ENCODE results near the gene TNFAIP8.

TNFAIP8 gene

GRCh38 chr5:119385536-119386128 lies 29.8 kb downstream of the TNFAIP8 start:
- H3K4me1 Mint-ChIP-seq, result peaks cover 79% of the 10 kb centered on the region
- DNase-seq (ENCODE audit: low spot score in 2 of 2) (no peak), ATAC-seq (no peak)
- peak overlapping the region; percentile 21 for H3K4me3 Mint-ChIP-seq
- no peaks in the 10 kb centered on the region for H3K9me3 Mint-ChIP-seq
- H3K27ac Mint-ChIP-seq, result peak overlapping the region; percentile 81
- H3K36me3 Mint-ChIP-seq, result peaks cover 100% of the 10 kb centered on the region

- ATAC-seq, result no peak
- H3K4me1 Mint-ChIP-seq, result peaks cover 90% of the 10 kb centered on the region
- peaks cover 100% of the 10 kb centered on the region for H3K36me3 Mint-ChIP-seq
- H3K9me3 Mint-ChIP-seq, result no peaks in the 10 kb centered on the region
- H3K4me3 Mint-ChIP-seq, result no peak overlapping the region
- peak overlapping the region; percentile 81 for H3K27ac Mint-ChIP-seq
- no peak for DNase-seq (ENCODE audit: low spot score in 2 of 2)
These were observed 31.0 kb downstream of the TNFAIP8 start for GRCh38 chr5:119386596-119387344.

GRCh38 chr5:119387945-119388618 lies 32.3 kb downstream of the TNFAIP8 start:
- Mint-ChIP-seq H3K4me3 (peak overlapping the region; percentile 22), H3K27ac (peak overlapping the region; percentile 51), H3K36me3 (peaks cover 100% of the 10 kb centered on the region), H3K9me3 (no peaks in the 10 kb centered on the region), H3K4me1 (peaks cover 92% of the 10 kb centered on the region)
- DNase-seq (ENCODE audit: low spot score in 2 of 2) (no peak), ATAC-seq (no peak)

GRCh38 chr5:119388619-119389190 lies 32.9 kb downstream of the TNFAIP8 start:
- peak overlapping the region; percentile 51 for H3K27ac Mint-ChIP-seq
- peaks cover 100% of the 10 kb centered on the region for H3K36me3 Mint-ChIP-seq
- ATAC-seq, result no peak

GRCh38 chr5:119389288-119390030 lies 33.6 kb downstream of the TNFAIP8 start:
- ATAC-seq (peak; percentile 53), DNase-seq (ENCODE audit: low spot score in 2 of 2) (no peak)
- H3K36me3 Mint-ChIP-seq, result peaks cover 100% of the 10 kb centered on the region
- H3K9me3 Mint-ChIP-seq, result no peaks in the 10 kb centered on the region
- H3K4me3 Mint-ChIP-seq, result peak overlapping the region; percentile 22
- peaks cover 90% of the 10 kb centered on the region for H3K4me1 Mint-ChIP-seq
- H3K27ac Mint-ChIP-seq, result peak overlapping the region; percentile 51

More at GRCh38 chr5:119388619-119389190, 32.9 kb downstream of the TNFAIP8 start:
- H3K4me3 Mint-ChIP-seq, result peak overlapping the region; percentile 22
- H3K9me3 Mint-ChIP-seq, result no peaks in the 10 kb centered on the region
- peaks cover 92% of the 10 kb centered on the region for H3K4me1 Mint-ChIP-seq
- no peak for DNase-seq (ENCODE audit: low spot score in 2 of 2)

- Mint-ChIP-seq H3K27ac (peak overlapping the region; percentile 51), H3K36me3 (peaks cover 100% of the 10 kb centered on the region), H3K4me1 (peaks cover 90% of the 10 kb centered on the region), H3K4me3 (no peak overlapping the region), H3K9me3 (no peaks in the 10 kb centered on the region)
- no peak for DNase-seq (ENCODE audit: low spot score in 2 of 2)
- no peak for ATAC-seq
These were observed 34.6 kb downstream of the TNFAIP8 start for GRCh38 chr5:119390404-119390803.

- peaks cover 98% of the 10 kb centered on the region for H3K36me3 Mint-ChIP-seq
- peak overlapping the region; percentile 56 for H3K4me3 Mint-ChIP-seq
- no peaks in the 10 kb centered on the region for H3K9me3 Mint-ChIP-seq
- peak overlapping the region; percentile 89 for H3K27ac Mint-ChIP-seq
- ATAC-seq (no peak), DNase-seq (ENCODE audit: low spot score in 2 of 2) (no peak)
- H3K4me1 Mint-ChIP-seq, result peaks cover 84% of the 10 kb centered on the region
These were observed 37.4 kb downstream of the TNFAIP8 start for GRCh38 chr5:119393201-119393691.

GRCh38 chr5:119393746-119394145 lies 37.9 kb downstream of the TNFAIP8 start:
- DNase-seq (ENCODE audit: low spot score in 2 of 2) (no peak), ATAC-seq (peak; percentile 3)
- Mint-ChIP-seq H3K9me3 (no peaks in the 10 kb centered on the region), H3K36me3 (peaks cover 98% of the 10 kb centered on the region), H3K4me1 (peaks cover 81% of the 10 kb centered on the region), H3K27ac (peak overlapping the region; percentile 89), H3K4me3 (peak overlapping the region; percentile 56)

- H3K4me1 Mint-ChIP-seq, result peaks cover 76% of the 10 kb centered on the region
- no peaks in the 10 kb centered on the region for H3K9me3 Mint-ChIP-seq
- H3K4me3 Mint-ChIP-seq, result peak overlapping the region; percentile 56
- peaks cover 96% of the 10 kb centered on the region for H3K36me3 Mint-ChIP-seq
- peak in 1 of 2 donors; percentile 67 for DNase-seq (ENCODE audit: low spot score in 2 of 2)
- peak; percentile 56 for ATAC-seq
- H3K27ac Mint-ChIP-seq, result peak overlapping the region; percentile 89
These were observed 39.4 kb downstream of the TNFAIP8 start for GRCh38 chr5:119395080-119395836.

- H3K9me3 Mint-ChIP-seq, result no peaks in the 10 kb centered on the region
- H3K4me1 Mint-ChIP-seq, result peaks cover 72% of the 10 kb centered on the region
- peak overlapping the region; percentile 89 for H3K27ac Mint-ChIP-seq
- ATAC-seq (peak; percentile 52), DNase-seq (ENCODE audit: low spot score in 2 of 2) (no peak)
- H3K4me3 Mint-ChIP-seq, result peak overlapping the region; percentile 56
- peaks cover 88% of the 10 kb centered on the region for H3K36me3 Mint-ChIP-seq
These were observed 40.3 kb downstream of the TNFAIP8 start for GRCh38 chr5:119396030-119396664.

GRCh38 chr5:119397518-119398380 lies 41.9 kb downstream of the TNFAIP8 start:
- Mint-ChIP-seq H3K36me3 (peaks cover 83% of the 10 kb centered on the region), H3K4me1 (peaks cover 63% of the 10 kb centered on the region), H3K27ac (peak overlapping the region; percentile 89)

GRCh38 chr5:119398727-119399466 lies 43.1 kb downstream of the TNFAIP8 start:
- Mint-ChIP-seq H3K9me3 (no peaks in the 10 kb centered on the region), H3K36me3 (peaks cover 71% of the 10 kb centered on the region), H3K4me1 (peaks cover 52% of the 10 kb centered on the region), H3K4me3 (peak overlapping the region; percentile 37), H3K27ac (peak overlapping the region; percentile 89)
- ATAC-seq, result no peak
- no peak for DNase-seq (ENCODE audit: low spot score in 2 of 2)

More at GRCh38 chr5:119397518-119398380, 41.9 kb downstream of the TNFAIP8 start:
- Mint-ChIP-seq H3K9me3 (no peaks in the 10 kb centered on the region), H3K4me3 (peak overlapping the region; percentile 37)
- DNase-seq (ENCODE audit: low spot score in 2 of 2), result peak in 1 of 2 donors; percentile 65
- ATAC-seq, result peak; percentile 88

Data from stimulated activated effector memory CD8-positive, alpha-beta T cell treated with anti-CD3 and anti-CD28 coated beads, Interleukin-12 subunit alpha, Interleukin-12 subunit beta, amount 100 ng/mL, for 72 hours (primary cell).